Endothelial cell of umbilical vein (primary cell): Measurements from ENCODE around the gene BMPER. TPM values are rescaled to one million over a fixed set of nuclear protein-coding genes. Genes with fewer than 3 reads are reported as not detected.

Experiments used
- BruUV-seq: library from RNA; stranded (reverse); fragments of 400-500 nt; replicated peaks from 2 replicates; lab custom pipeline; 2021; lab: Mats Ljungman, UMichigan
- CTCF ChIA-PET: fragments of 300-600, 350-600 bp; sonication (Branson Sonifier 250); formaldehyde crosslinking; loops from one replicate; lab custom pipeline; 2021; ENCODE audit warnings: antibody characterized with exemption, inconsistent platforms; lab: Charles Lee
- POLR2A ChIA-PET: fragments of 300-600, 350-600 bp; sonication (Branson Sonifier 250); formaldehyde crosslinking; loops from one replicate; lab custom pipeline; 2021; ENCODE audit warnings: antibody characterized with exemption, inconsistent platforms; lab: Charles Lee
- DNase-seq: peaks from one replicate; pipeline ENCODE4 v3.0.0-alpha.2; 2011; ENCODE audit warnings: low read depth, low spot score
- FAIRE-seq: peaks from 2 replicates; lab custom pipeline; 2011; peaks lifted over from hg19 to GRCh38; lab: Jason Lieb, UNC
- H2AFZ ChIP-seq: 2 replicates; pipeline ENCODE4 v1.6.0; 2012; ENCODE audit warnings: low read depth, low read length, control low read depth, inconsistent platforms
- H3K27ac ChIP-seq: 2 replicates; pipeline ENCODE4 v1.5.1; 2011; ENCODE audit warnings: low read depth, mild to moderate bottlenecking, control low read depth, low read length, moderate library complexity; ENCODE audit not compliant: insufficient read depth
- H3K27me3 ChIP-seq, 2 experiments: 2 replicates each; pipeline versions ENCODE4 v1.6.0 to v1.6.1; 2011; ENCODE audit warnings: low read length in 2 of 2, mixed read lengths in 1 of 2; ENCODE audit not compliant: control insufficient read depth in 2 of 2, insufficient read depth in 2 of 2
- H3K36me3 ChIP-seq, 2 experiments: 2 replicates in 1 of 2; 3 replicates in 1 of 2; pipeline ENCODE4 v1.5.1; 2011; ENCODE audit warnings: low read length in 2 of 2, mild to moderate bottlenecking in 1 of 2, moderate library complexity in 1 of 2; ENCODE audit not compliant: control insufficient read depth in 2 of 2, insufficient read depth in 2 of 2; ENCODE audit errors: extremely low read depth in 1 of 2
- H3K4me1 ChIP-seq: 3 replicates; pipeline ENCODE4 v1.5.1; 2011; ENCODE audit warnings: mild to moderate bottlenecking, low read length; ENCODE audit not compliant: control insufficient read depth, insufficient read depth; ENCODE audit errors: extremely low read depth
- H3K4me2 ChIP-seq: 2 replicates; pipeline ENCODE4 v1.6.1; 2011; ENCODE audit warnings: low read length, control low read depth, mixed read lengths; ENCODE audit not compliant: insufficient read depth
- H3K4me3 ChIP-seq, 3 experiments: fragments of 200-600 bp in 1 of 3; sonication (generic), shearing (Covaris generic) in 1 of 3; replicated peaks in 1 of 3; 2 replicates each; pipeline ENCODE4 v1.5.1; 2011 to 2016; ENCODE audit warnings: control low read depth in 3 of 3, low read length in 3 of 3, mild to moderate bottlenecking in 2 of 3, inconsistent platforms in 1 of 3, low read depth in 1 of 3, moderate library complexity in 1 of 3; ENCODE audit not compliant: insufficient read depth in 1 of 3
- H3K79me2 ChIP-seq: 2 replicates; pipeline ENCODE4 v1.6.0; 2012; ENCODE audit warnings: low read length, inconsistent platforms; ENCODE audit not compliant: control insufficient read depth, insufficient read depth
- H3K9ac ChIP-seq: replicated peaks from 2 replicates; pipeline ENCODE3; 2011; ENCODE audit warnings: low read length, control low read depth; ENCODE audit not compliant: insufficient read depth; ENCODE audit errors: extremely low read depth
- H3K9me1 ChIP-seq: replicated peaks from 3 replicates; pipeline ENCODE4 v1.6.0; 2011; ENCODE audit warnings: mild to moderate bottlenecking, low read length; ENCODE audit not compliant: control insufficient read depth, insufficient read depth; ENCODE audit errors: extremely low read depth
- H3K9me3 ChIP-seq: replicated peaks from 2 replicates; pipeline ENCODE4 v1.5.1; 2012; ENCODE audit warnings: low read length, inconsistent platforms; ENCODE audit not compliant: control insufficient read depth, insufficient read depth
- H4K20me1 ChIP-seq: replicated peaks from 2 replicates; pipeline ENCODE3; 2011; ENCODE audit warnings: mild to moderate bottlenecking, low read length; ENCODE audit not compliant: control insufficient read depth, insufficient read depth; ENCODE audit errors: extremely low read depth
- EZH2 ChIP-seq: IDR thresholded peaks from 2 replicates; pipeline ENCODE4 v1.6.1; 2012; ENCODE audit warnings: borderline replicate concordance, low read depth, mild to moderate bottlenecking, moderate library complexity, low read length, inconsistent platforms; ENCODE audit not compliant: severe bottlenecking
- FOS ChIP-seq: IDR thresholded peaks from 2 replicates; pipeline ENCODE4 v1.6.1; 2011; ENCODE audit warnings: mild to moderate bottlenecking, low read length, moderate library complexity, borderline replicate concordance; ENCODE audit not compliant: insufficient read depth
- GATA2 ChIP-seq: IDR thresholded peaks from 2 replicates; pipeline ENCODE4 v1.7.0; 2011; ENCODE audit warnings: low read depth, mild to moderate bottlenecking, moderate library complexity, mixed read lengths, low read length; ENCODE audit not compliant: insufficient read length, insufficient read depth
- JUN ChIP-seq: IDR thresholded peaks from 2 replicates; pipeline ENCODE4 v1.6.1; 2011; ENCODE audit warnings: borderline replicate concordance, low read depth; ENCODE audit not compliant: insufficient read length, insufficient read depth
- MYC ChIP-seq: IDR thresholded peaks from one replicate; pipeline ENCODE4 v1.6.1; 2011; ENCODE audit warnings: mild to moderate bottlenecking, low read depth, low read length
- POLR2A ChIP-seq: IDR thresholded peaks from 2 replicates; pipeline ENCODE4 v1.6.1; 2012; ENCODE audit warnings: low read depth, mild to moderate bottlenecking, control low read depth, low read length
- POLR2AphosphoS5 ChIP-seq: IDR thresholded peaks from 2 replicates; pipeline ENCODE4 v1.6.1; 2012; ENCODE audit warnings: low read depth, mild to moderate bottlenecking, control low read depth, low read length, moderate library complexity; ENCODE audit not compliant: insufficient read depth
- dilution Hi-C: fragments of 300-500 bp; cut with MboI; formaldehyde crosslinking; loops from one replicate; pipeline ENCODE4 v1.15.0; 2019; ENCODE audit warnings: low sequenced_read_pairs; ENCODE audit not compliant: extremely low pct_ligation_motif_present
- intact Hi-C: fragments of 100-400 bp; cut with micrococcal nuclease; formaldehyde crosslinking; loops from one replicate; pipeline ENCODE4 v1.10.0; 2022
- polyA plus RNA-seq, 4 experiments: library from polyadenylated mRNA; depleted of rRNA in 3 of 4; stranded (reverse) in 3 of 4; unstranded in 1 of 4; fragments of >200 nt; gene quantifications; 2 replicates each; pipeline versions ENCODE4 v1.2.1 to v1.2.3, GENCODE V29; 2011 to 2012; ENCODE audit warnings: missing spikeins in 1 of 4
- total RNA-seq: library from RNA; stranded (reverse); gene quantifications from 2 replicates; pipeline ENCODE4 v1.2.3, GENCODE V29; 2021
- TF ChIP-seq, protein P1 (sequence below): IDR thresholded peaks from 2 replicates; pipeline ENCODE4 v1.6.1; 2011; ENCODE audit not compliant: insufficient read depth, insufficient read length
- TF ChIP-seq, protein P2 (sequence below), 2 donors: IDR thresholded peaks; 1 replicate in 1 of 2; 2 replicates in 1 of 2; pipeline ENCODE4 v1.5.1; 2011; ENCODE audit warnings: low read length in 2 of 2, mild to moderate bottlenecking in 2 of 2, moderate library complexity in 2 of 2, control low read depth in 1 of 2, inconsistent platforms in 1 of 2, low read depth in 1 of 2; ENCODE audit not compliant: insufficient read depth in 1 of 2; ENCODE audit errors: extremely low read depth in 1 of 2

The BMPER gene
- total and polyA plus RNA-seq, 2 donors (not counting 3 experiments of a cell fraction or from before 2014, with no cell fraction given) = 0.10 to 0.13 TPM

DNA sequence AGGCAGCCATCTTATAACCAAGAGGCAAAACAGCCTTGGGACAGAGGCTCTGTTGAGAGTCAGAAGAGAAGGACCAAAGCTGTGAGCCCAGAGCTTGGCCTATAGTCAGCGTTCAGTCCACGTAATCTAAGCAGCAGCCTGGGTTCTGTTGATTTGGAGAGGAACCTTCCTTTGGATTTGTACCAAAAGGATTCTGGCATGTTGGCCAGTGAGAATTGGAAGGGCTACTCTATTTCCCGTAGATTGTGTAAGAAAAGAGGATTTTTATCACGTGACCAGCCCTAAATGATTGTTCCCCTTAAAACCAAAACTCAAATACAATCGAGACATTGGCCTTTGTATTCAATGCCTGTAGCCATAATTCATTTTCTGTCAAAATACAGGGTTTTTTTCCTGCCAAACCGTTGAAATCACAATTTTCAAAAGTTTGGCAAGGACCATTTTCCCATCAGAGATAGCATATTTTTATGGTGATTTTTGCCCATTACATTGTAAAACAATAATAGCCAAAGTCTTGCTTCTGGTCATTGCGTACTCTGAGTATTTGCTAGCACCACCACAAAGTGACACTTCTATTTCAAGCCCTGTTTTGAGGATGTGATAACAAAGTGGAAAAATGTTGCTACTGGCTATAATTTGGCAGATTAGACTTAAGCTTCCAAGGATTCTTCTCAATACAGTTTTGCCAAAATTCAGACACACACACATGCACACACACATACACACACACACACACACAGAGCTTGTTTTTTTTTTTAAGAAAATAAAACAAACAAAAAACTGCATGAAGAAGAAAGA is 23.1 kb upstream of the BMPER start:
- no peak for FAIRE-seq
- POLR2A ChIA-PET = no interaction called here
- H2AFZ ChIP-seq = no peak overlapping the region

More for the DNA sequence above, 23.1 kb upstream of the BMPER start:
- intact Hi-C loops (no loop called here), dilution Hi-C loops (no loop called here)
- no peak overlapping the region for H3K4me3 ChIP-seq
- no peaks in the 10 kb centered on the region for H3K9me3 ChIP-seq
- H3K79me2 ChIP-seq = no peaks in the 10 kb centered on the region
- H3K27ac ChIP-seq = no peak overlapping the region
- no peak overlapping the region for H3K4me2 ChIP-seq
- CTCF ChIA-PET = interaction anchor here (1.3 to 2.6 kb wide), 2 partner anchors 12 to 51 kb away, joined by 6 to 12 read pairs; no protein-coding TSS in a partner anchor
- no TSS peak for BruUV-seq
- TF ChIP-seq, protein P1, sequence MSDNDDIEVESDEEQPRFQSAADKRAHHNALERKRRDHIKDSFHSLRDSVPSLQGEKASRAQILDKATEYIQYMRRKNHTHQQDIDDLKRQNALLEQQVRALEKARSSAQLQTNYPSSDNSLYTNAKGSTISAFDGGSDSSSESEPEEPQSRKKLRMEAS = no peak
- TF ChIP-seq EZH2 (no peak), POLR2A (no peak), JUN (no peak), FOS (no peak), GATA2 (no peak), MYC (no peak), POLR2AphosphoS5 (no peak)
- TF ChIP-seq, protein P2, sequence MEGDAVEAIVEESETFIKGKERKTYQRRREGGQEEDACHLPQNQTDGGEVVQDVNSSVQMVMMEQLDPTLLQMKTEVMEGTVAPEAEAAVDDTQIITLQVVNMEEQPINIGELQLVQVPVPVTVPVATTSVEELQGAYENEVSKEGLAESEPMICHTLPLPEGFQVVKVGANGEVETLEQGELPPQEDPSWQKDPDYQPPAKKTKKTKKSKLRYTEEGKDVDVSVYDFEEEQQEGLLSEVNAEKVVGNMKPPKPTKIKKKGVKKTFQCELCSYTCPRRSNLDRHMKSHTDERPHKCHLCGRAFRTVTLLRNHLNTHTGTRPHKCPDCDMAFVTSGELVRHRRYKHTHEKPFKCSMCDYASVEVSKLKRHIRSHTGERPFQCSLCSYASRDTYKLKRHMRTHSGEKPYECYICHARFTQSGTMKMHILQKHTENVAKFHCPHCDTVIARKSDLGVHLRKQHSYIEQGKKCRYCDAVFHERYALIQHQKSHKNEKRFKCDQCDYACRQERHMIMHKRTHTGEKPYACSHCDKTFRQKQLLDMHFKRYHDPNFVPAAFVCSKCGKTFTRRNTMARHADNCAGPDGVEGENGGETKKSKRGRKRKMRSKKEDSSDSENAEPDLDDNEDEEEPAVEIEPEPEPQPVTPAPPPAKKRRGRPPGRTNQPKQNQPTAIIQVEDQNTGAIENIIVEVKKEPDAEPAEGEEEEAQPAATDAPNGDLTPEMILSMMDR (IDR thresholded peaks at IDR 0.05; ENCODE audit: extremely low read depth in 1 of 2, insufficient read depth in 1 of 2, low read depth in 1 of 2, low read length in 2 of 2) = no peak
- no peaks in the 10 kb centered on the region for H4K20me1 ChIP-seq
- no peaks in the 10 kb centered on the region for H3K36me3 ChIP-seq
- H3K9me1 ChIP-seq = no peaks in the 10 kb centered on the region
- DNase-seq = no peak
- H3K4me1 ChIP-seq = no peaks in the 10 kb centered on the region
- H3K27me3 ChIP-seq = no peaks in the 10 kb centered on the region
- no peak overlapping the region for H3K9ac ChIP-seq
